Keratinocyte (primary cell): ENCODE data around the gene KDM4B. TPM values are rescaled to one million over a fixed set of nuclear protein-coding genes. Genes with fewer than 3 reads are reported as not detected.

ENCODE experiments used
- DNase-seq: peaks from one replicate; pipeline ENCODE4 v3.0.0-alpha.2; 2011; ENCODE audit warnings: low read depth, missing footprints, low spot score
- FAIRE-seq: peaks from 2 replicates; lab custom pipeline; 2011; peaks lifted over from hg19 to GRCh38; lab: Jason Lieb, UNC
- H2AFZ ChIP-seq: 2 replicates; pipeline ENCODE4 v1.6.0; 2012; ENCODE audit warnings: low read length, control low read depth, inconsistent platforms; ENCODE audit not compliant: control insufficient read depth
- H3K27ac ChIP-seq: 2 replicates; pipeline ENCODE4 v1.5.1; 2011; ENCODE audit warnings: low read length; ENCODE audit not compliant: control insufficient read depth, insufficient read depth
- H3K27me3 ChIP-seq: 3 replicates; pipeline ENCODE4 v1.6.0; 2011; ENCODE audit warnings: low read length; ENCODE audit not compliant: control insufficient read depth, insufficient read depth; ENCODE audit errors: extremely low read depth
- H3K36me3 ChIP-seq, 2 experiments: 2 replicates in 1 of 2; 3 replicates in 1 of 2; pipeline ENCODE4 v1.5.1; 2011; ENCODE audit warnings: low read length in 2 of 2, mild to moderate bottlenecking in 1 of 2; ENCODE audit not compliant: control insufficient read depth in 2 of 2, insufficient read depth in 2 of 2; ENCODE audit errors: extremely low read depth in 1 of 2
- H3K4me1 ChIP-seq: 3 replicates; pipeline ENCODE4 v1.5.1; 2011; ENCODE audit warnings: low read length; ENCODE audit not compliant: control insufficient read depth, insufficient read depth; ENCODE audit errors: extremely low read depth
- H3K4me2 ChIP-seq: 3 replicates; pipeline ENCODE4 v1.6.0; 2011; ENCODE audit warnings: low read depth, low read length; ENCODE audit not compliant: control insufficient read depth, insufficient read depth; ENCODE audit errors: extremely low read depth
- H3K4me3 ChIP-seq, 3 experiments: fragments of 200-600 bp in 1 of 3; sonication (generic) in 1 of 3; 2 replicates in 2 of 3; 3 replicates in 1 of 3; pipeline ENCODE4 v1.5.1; 2011 to 2016; ENCODE audit warnings: low read length in 3 of 3, mild to moderate bottlenecking in 3 of 3, control low read depth in 2 of 3, inconsistent platforms in 1 of 3, low read depth in 1 of 3, mixed read lengths in 1 of 3, mixed run types in 1 of 3, moderate library complexity in 1 of 3; ENCODE audit not compliant: control insufficient read depth in 2 of 3, insufficient read depth in 2 of 3; ENCODE audit errors: extremely low read depth in 1 of 3
- H3K79me2 ChIP-seq: 2 replicates; pipeline ENCODE4 v1.6.0; 2012; ENCODE audit warnings: low read length; ENCODE audit not compliant: control insufficient read depth, insufficient read depth
- H3K9ac ChIP-seq: 3 replicates; pipeline ENCODE4 v1.6.0; 2011; ENCODE audit warnings: low read length; ENCODE audit not compliant: control insufficient read depth, insufficient read depth; ENCODE audit errors: extremely low read depth
- H3K9me1 ChIP-seq: 3 replicates; pipeline ENCODE4 v1.6.0; 2011; ENCODE audit warnings: low read length; ENCODE audit not compliant: control insufficient read depth, insufficient read depth; ENCODE audit errors: extremely low read depth
- H3K9me3 ChIP-seq: 2 replicates; pipeline ENCODE4 v1.5.1; 2012; ENCODE audit warnings: low read depth, low read length; ENCODE audit not compliant: control insufficient read depth
- H4K20me1 ChIP-seq: 3 replicates; pipeline ENCODE4 v1.6.0; 2011; ENCODE audit warnings: low read length; ENCODE audit not compliant: control insufficient read depth, insufficient read depth; ENCODE audit errors: extremely low read depth
- CTCF ChIP-seq, 3 experiments: IDR thresholded peaks in 1 of 3; conservative IDR thresholded peaks in 1 of 3; optimal IDR thresholded peaks in 1 of 3; 2 replicates in 2 of 3; 3 replicates in 1 of 3; pipeline versions ENCODE3 to v1.5.1; 2011; ENCODE audit warnings: low read length in 3 of 3, mild to moderate bottlenecking in 3 of 3, moderate library complexity in 2 of 3, control low read depth in 1 of 3, inconsistent platforms in 1 of 3; ENCODE audit not compliant: insufficient read depth in 2 of 3; ENCODE audit errors: extremely low read depth in 1 of 3
- EZH2 ChIP-seq: IDR thresholded peaks from one replicate; pipeline ENCODE4 v1.6.1; 2012; ENCODE audit warnings: inconsistent platforms, mild to moderate bottlenecking, low read length, moderate library complexity
- dilution Hi-C: fragments of 300-500 bp; cut with MboI; formaldehyde crosslinking; loops from one replicate; pipeline ENCODE4 v1.7.0; 2020; ENCODE audit warnings: low sequenced_read_pairs; ENCODE audit not compliant: extremely low pct_ligation_motif_present
- polyA plus RNA-seq, 5 experiments: library from polyadenylated mRNA; depleted of rRNA in 3 of 5; stranded (reverse) in 3 of 5; stranded (forward) in 1 of 5; unstranded in 1 of 5; fragments of >200 nt; gene quantifications; 1 replicate in 1 of 5; 2 replicates in 3 of 5; 3 replicates in 1 of 5; pipeline versions ENCODE4 v1.2.1 to v1.2.3, GENCODE V29; 2011 to 2012; ENCODE audit warnings: missing spikeins in 2 of 5, low read depth in 1 of 5, low replicate concordance in 1 of 5

The KDM4B gene
- polyA plus RNA-seq, 1 donor (not counting 4 experiments of a cell fraction or from before 2014, with no cell fraction given), result 6.2 TPM

GRCh38 chr19:5147074-5147977, 178.4 kb downstream of the KDM4B start:
- H3K4me3 ChIP-seq, result no peak overlapping the region

GRCh38 chr19:5147978-5148793, 179.3 kb downstream of the KDM4B start:
- Histone ChIP-seq H3K4me3 (peak overlapping the region in 1 of 3 experiments; percentile 50), H3K79me2 (no peaks in the 10 kb centered on the region), H3K4me2 (peak overlapping the region; percentile 87), H4K20me1 (no peaks in the 10 kb centered on the region), H3K9me1 (no peaks in the 10 kb centered on the region), H3K9me3 (no peaks in the 10 kb centered on the region), H3K36me3 (peaks cover 8 to 24% of the 10 kb centered on the region in 2 experiments), H3K27ac (peak overlapping the region; percentile 66), H3K27me3 (no peaks in the 10 kb centered on the region), H3K4me1 (peaks cover 21% of the 10 kb centered on the region), H3K9ac (peak overlapping the region; percentile 71), H2AFZ (peak overlapping the region; percentile 76)
- DNase-seq (no peak), FAIRE-seq (peak; percentile 73)
- dilution Hi-C loops, result no loop called here
- TF ChIP-seq CTCF (optimal IDR thresholded peaks at IDR 0.05 in 1 of 3, IDR thresholded peaks at IDR 0.05 in 1 of 3, conservative IDR thresholded peaks at IDR 0.05 in 1 of 3; ENCODE audit: extremely low read depth in 1 of 3, insufficient read depth in 2 of 3, low read length in 3 of 3), result no peak
- TF ChIP-seq EZH2, result no peak

More at GRCh38 chr19:5147074-5147977, 178.4 kb downstream of the KDM4B start:
- DNase-seq (no peak), FAIRE-seq (no peak)
- no peaks in the 10 kb centered on the region for H4K20me1 ChIP-seq
- H3K27me3 ChIP-seq, result no peaks in the 10 kb centered on the region
- H3K9me3 ChIP-seq, result no peaks in the 10 kb centered on the region
- H3K36me3 ChIP-seq, result peaks cover 8 to 23% of the 10 kb centered on the region in 2 experiments
- H2AFZ ChIP-seq, result no peak overlapping the region
- TF ChIP-seq CTCF (optimal IDR thresholded peaks at IDR 0.05 in 1 of 3, IDR thresholded peaks at IDR 0.05 in 1 of 3, conservative IDR thresholded peaks at IDR 0.05 in 1 of 3; ENCODE audit: extremely low read depth in 1 of 3, insufficient read depth in 2 of 3, low read length in 3 of 3), result no peak
- no peak for TF ChIP-seq EZH2
- H3K9me1 ChIP-seq, result no peaks in the 10 kb centered on the region
- dilution Hi-C loops, result no loop called here
- peaks cover 21% of the 10 kb centered on the region for H3K4me1 ChIP-seq
- peak overlapping the region; percentile 71 for H3K9ac ChIP-seq
- peak overlapping the region; percentile 66 for H3K27ac ChIP-seq
- H3K79me2 ChIP-seq, result no peaks in the 10 kb centered on the region
- peak overlapping the region; percentile 87 for H3K4me2 ChIP-seq
